Activated naive CD4-positive, alpha-beta T cell treated with anti-CD3 and anti-CD28 coated beads, Interleukin-2, amount 50 U/mL, for 16 hours (primary cell): ENCODE results near the gene TAF6L.
"Not testable (repeated sequence)": the region's sequence is repeated elsewhere in the genome, so short reads cannot be mapped to it uniquely, and the experiment has no call there.

Experiments
- DNase-seq: peaks from one replicate; pipeline ENCODE4 v3.0.0-alpha.2; 2020

Gene TAF6L

GRCh38 chr11:62805961-62806441, 34.8 kb downstream of the TAF6L start:
- peak; percentile 42 for DNase-seq

- DNase-seq: no peak
Observed at GRCh38 chr11:62806611-62807121, 35.5 kb downstream of the TAF6L start.

GRCh38 chr11:62810748-62811147, 39.6 kb downstream of the TAF6L start:
- DNase-seq: no peak

- no peak for DNase-seq
Observed at GRCh38 chr11:62811659-62812058, 40.5 kb downstream of the TAF6L start.

GRCh38 chr11:62816557-62816956, 45.4 kb downstream of the TAF6L start:
- DNase-seq: no peak

GRCh38 chr11:62817129-62817528, 45.9 kb downstream of the TAF6L start:
- no peak for DNase-seq

- DNase-seq: no peak
Observed at GRCh38 chr11:62823677-62824076, 52.5 kb downstream of the TAF6L start.

- DNase-seq: not testable (repeated sequence)
Observed at GRCh38 chr11:62828130-62828529, 56.9 kb downstream of the TAF6L start.

GRCh38 chr11:62830904-62831519, 59.8 kb downstream of the TAF6L start:
- no peak for DNase-seq

- peak; percentile 100 for DNase-seq
Observed at GRCh38 chr11:62831520-62832335, 60.5 kb downstream of the TAF6L start, which contains the start of gene STX5. STX5 (minus strand) TSS chr11:62832051; CDS start chr11:62831243, 808 bp downstream.

GRCh38 chr11:62832336-62833234, 61.4 kb downstream of the TAF6L start, which contains the start of gene TEX54:
TEX54 (minus strand) TSS chr11:62832841.
- no peak for DNase-seq

- no peak for DNase-seq
Observed at GRCh38 chr11:62835336-62835735, 64.1 kb downstream of the TAF6L start.
